Measurements from ENCODE around the gene BRD3OS. TPM values are rescaled to one million over a fixed set of nuclear protein-coding genes. Genes with fewer than 3 reads are reported as not detected.

The BRD3OS gene
- total and polyA plus RNA-seq, 2 experiments from 2014 or later: 18.6 to 32.3 TPM

DNA sequence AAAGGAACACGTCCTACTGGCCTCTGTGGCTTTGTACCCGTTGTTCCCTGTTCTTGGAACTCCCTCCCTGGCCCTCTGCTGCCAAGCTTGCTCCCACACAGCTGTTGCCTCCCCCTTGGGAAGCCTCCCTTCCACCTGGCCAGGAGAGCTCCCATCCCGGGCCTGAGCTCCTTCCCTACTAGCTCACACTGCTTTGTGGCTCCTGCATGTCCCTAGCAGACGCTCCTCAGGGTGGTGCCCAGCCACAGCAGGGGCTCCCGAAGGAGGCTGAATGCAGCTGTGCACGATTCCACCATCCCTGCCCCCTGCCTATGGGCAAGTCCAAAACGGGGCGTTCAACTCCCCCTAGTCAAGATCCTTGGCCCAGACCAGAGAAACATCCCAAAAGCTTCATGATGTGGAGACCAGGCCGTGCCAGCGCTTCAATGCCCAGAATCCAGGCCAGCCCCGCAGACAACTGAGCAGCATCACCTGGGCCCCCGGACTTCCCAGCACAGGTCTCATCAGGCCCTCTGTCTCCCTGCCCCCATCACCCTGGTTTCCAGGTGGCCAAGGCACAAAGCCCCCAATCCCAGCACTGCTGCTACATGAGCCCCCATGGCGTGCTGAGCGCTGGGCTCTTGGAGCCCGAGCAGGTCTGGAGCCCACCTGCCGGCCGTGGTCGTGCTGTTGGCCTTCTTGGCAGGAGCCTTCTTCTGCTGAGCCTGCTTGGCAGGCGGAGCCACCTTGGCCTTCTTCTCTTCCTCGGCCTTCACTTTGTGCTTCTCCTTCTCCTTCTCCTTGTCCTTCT, 14.3 kb downstream of the BRD3OS start:
- H3K27ac ChIP-seq: no peak overlapping the region
- H3K9me3 ChIP-seq (ENCODE audit: low read depth): no peaks in the 10 kb centered on the region
- no peaks in the 10 kb centered on the region for H3K4me1 ChIP-seq (ENCODE audit: low read depth)
- TF ChIP-seq, protein P1, sequence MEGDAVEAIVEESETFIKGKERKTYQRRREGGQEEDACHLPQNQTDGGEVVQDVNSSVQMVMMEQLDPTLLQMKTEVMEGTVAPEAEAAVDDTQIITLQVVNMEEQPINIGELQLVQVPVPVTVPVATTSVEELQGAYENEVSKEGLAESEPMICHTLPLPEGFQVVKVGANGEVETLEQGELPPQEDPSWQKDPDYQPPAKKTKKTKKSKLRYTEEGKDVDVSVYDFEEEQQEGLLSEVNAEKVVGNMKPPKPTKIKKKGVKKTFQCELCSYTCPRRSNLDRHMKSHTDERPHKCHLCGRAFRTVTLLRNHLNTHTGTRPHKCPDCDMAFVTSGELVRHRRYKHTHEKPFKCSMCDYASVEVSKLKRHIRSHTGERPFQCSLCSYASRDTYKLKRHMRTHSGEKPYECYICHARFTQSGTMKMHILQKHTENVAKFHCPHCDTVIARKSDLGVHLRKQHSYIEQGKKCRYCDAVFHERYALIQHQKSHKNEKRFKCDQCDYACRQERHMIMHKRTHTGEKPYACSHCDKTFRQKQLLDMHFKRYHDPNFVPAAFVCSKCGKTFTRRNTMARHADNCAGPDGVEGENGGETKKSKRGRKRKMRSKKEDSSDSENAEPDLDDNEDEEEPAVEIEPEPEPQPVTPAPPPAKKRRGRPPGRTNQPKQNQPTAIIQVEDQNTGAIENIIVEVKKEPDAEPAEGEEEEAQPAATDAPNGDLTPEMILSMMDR (IDR thresholded peaks at IDR 0.05; ENCODE audit: low read depth, low read length): no peak
- H3K36me3 ChIP-seq: peaks cover 38% of the 10 kb centered on the region
- no peak for DNase-seq (ENCODE audit: low read depth in 1 of 2, low spot score in 1 of 2)
- H3K27me3 ChIP-seq: no peaks in the 10 kb centered on the region
- no peak overlapping the region for H3K4me3 ChIP-seq

DNA sequence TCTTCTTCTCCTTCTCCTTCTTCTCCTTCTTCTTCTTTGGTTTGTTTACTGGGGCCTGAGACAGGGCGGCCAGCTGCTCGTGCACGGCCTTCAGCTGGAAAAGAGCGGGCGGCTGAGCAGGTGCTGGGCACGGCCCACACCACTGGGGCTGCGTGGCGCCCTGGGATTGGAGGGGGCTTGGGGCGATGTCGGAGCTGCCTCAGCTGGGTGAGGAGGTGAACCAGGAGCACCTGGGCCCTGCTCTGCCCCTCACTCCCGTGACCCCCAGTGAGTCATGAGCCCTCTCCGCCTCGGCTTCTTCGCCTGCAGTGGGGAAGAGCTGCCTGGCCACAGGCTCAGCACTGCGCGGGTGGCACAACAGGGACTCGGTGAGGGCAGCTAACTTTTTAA, 14.9 kb downstream of the BRD3OS start:
- Histone ChIP-seq H3K27ac (no peak overlapping the region), H3K36me3 (peaks cover 37% of the 10 kb centered on the region), H3K27me3 (no peaks in the 10 kb centered on the region), H3K4me1 (ENCODE audit: low read depth) (no peaks in the 10 kb centered on the region), H3K4me3 (no peak overlapping the region), H3K9me3 (ENCODE audit: low read depth) (no peaks in the 10 kb centered on the region)
- DNase-seq (ENCODE audit: low read depth in 1 of 2, low spot score in 1 of 2): no peak
- TF ChIP-seq, protein P1 (IDR thresholded peaks at IDR 0.05; ENCODE audit: low read depth, low read length): no peak

DNA sequence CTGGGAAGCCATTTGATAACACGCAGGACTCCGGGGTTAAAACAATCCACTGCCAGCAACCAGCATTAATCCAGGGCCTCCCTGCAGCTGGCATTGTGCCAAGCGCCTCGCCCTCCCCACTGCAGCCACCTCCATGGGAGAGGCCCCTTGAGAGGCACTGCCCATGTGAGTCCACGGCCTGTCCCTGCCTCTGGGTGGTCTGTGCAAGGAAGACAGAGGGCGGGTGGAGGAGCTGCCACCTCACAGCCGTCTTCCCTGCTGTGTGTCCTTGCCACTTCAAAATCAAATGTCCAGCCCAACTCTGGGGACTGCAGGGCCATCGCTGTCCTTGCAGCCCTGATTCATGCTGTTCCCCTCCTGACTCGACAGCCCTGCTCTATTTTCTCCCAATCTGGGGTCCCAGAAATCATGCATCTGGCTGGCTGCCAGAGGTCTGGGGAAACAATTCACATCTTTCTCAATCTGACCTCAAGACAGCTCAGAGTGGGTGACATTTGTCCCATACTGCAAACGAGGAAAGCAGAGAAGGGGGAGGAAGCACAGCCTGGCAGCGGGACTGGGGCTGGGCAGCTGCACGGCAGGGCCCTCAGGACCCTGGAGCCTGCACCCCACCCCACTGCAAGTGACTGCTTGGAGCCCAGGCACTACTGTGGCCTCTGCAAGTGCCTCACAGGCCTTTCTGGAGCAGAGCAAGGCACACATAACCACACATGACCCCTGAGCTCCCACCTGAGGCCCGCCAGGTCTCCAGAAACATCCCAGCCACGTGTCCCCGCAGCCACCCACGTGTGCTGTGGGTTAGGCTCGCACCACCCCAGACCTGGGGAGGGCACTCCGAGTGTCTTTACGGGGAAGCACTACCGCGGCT, 15.7 kb downstream of the BRD3OS start:
- no peak overlapping the region for H3K27ac ChIP-seq
- H3K36me3 ChIP-seq: peaks cover 37% of the 10 kb centered on the region

DNA sequence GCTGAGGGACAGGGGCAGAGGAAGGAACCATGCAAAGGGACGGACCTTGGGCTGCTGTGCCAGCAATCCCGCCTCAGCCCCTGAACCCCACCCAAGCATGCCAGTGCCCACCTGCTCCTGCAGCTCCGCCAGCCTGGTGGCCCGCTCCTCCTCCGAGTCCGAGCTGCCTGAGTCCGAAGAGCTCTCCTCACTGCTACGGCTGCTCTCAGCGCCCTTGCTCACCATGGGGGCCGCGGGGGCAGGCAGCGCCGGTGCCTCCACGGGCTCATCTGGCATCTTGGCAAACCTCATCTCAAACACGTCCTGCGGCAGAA, 16.3 kb downstream of the BRD3OS start:
- no peak for DNase-seq (ENCODE audit: low read depth in 1 of 2, low spot score in 1 of 2)
- no peaks in the 10 kb centered on the region for H3K9me3 ChIP-seq (ENCODE audit: low read depth)
- no peak overlapping the region for H3K27ac ChIP-seq
- H3K36me3 ChIP-seq: peaks cover 32% of the 10 kb centered on the region
- H3K4me1 ChIP-seq (ENCODE audit: low read depth): no peaks in the 10 kb centered on the region
- no peaks in the 10 kb centered on the region for H3K27me3 ChIP-seq
- TF ChIP-seq, protein P1 (IDR thresholded peaks at IDR 0.05; ENCODE audit: low read depth, low read length): no peak
- H3K4me3 ChIP-seq: no peak overlapping the region

More for the DNA sequence above, 15.7 kb downstream of the BRD3OS start:
- Histone ChIP-seq H3K4me3 (no peak overlapping the region), H3K4me1 (ENCODE audit: low read depth) (no peaks in the 10 kb centered on the region), H3K9me3 (ENCODE audit: low read depth) (no peaks in the 10 kb centered on the region), H3K27me3 (no peaks in the 10 kb centered on the region)
- no peak for DNase-seq (ENCODE audit: low read depth in 1 of 2, low spot score in 1 of 2)
- TF ChIP-seq, protein P1 (IDR thresholded peaks at IDR 0.05; ENCODE audit: low read depth, low read length): no peak

DNA sequence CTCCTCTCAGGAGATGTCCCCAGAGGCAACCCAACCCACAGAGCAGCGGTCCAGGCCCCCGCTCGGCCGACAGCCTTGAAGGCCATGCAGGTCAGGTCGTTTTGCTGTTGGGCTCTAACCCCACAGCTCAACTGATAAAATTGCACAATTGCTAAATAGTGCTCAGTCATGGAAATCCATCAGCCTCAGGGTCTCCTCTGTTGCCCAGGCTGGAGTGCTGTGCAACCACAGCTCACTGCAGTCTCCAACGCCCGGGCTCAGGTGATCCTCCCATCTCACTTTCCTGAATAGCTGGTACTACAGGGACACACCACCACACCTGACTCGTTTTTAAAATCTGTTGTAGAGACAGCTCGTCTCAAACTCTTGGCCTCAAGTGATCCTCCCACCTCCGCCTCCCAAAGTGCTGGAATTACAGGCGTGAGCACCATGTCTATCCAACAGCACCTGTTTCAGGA, 18.3 kb downstream of the BRD3OS start:
- DNase-seq (ENCODE audit: low read depth in 1 of 2, low spot score in 1 of 2): no peak
- Histone ChIP-seq H3K36me3 (peaks cover 38% of the 10 kb centered on the region), H3K9me3 (ENCODE audit: low read depth) (no peaks in the 10 kb centered on the region), H3K4me1 (ENCODE audit: low read depth) (no peaks in the 10 kb centered on the region), H3K27ac (no peak overlapping the region), H3K27me3 (no peaks in the 10 kb centered on the region), H3K4me3 (no peak overlapping the region)
- TF ChIP-seq, protein P1 (IDR thresholded peaks at IDR 0.05; ENCODE audit: low read depth, low read length): no peak
